ENCODE data around the gene SLC6A1. TPM values are rescaled to one million over a fixed set of nuclear protein-coding genes. Genes with fewer than 3 reads are reported as not detected.

Gene SLC6A1
- total and polyA plus RNA-seq, 7 experiments from 2014 or later, result not detected

- H3K27me3 Mint-ChIP-seq, result peaks cover 12 to 29% (median 19%) of the 10 kb centered on the region in 5 donors
- POLR2A ChIA-PET, result no interaction called here
These were observed 9.8 kb upstream of the SLC6A1 start for GRCh38 chr3:10982782-10983181.

GRCh38 chr3:10983219-10983916 is 9.2 kb upstream of the SLC6A1 start:
- intact Hi-C loops (cut with micrococcal nuclease), result no loop called here
- Histone ChIP-seq H3K4me3 (ENCODE audit: low read length) (no peak overlapping the region), H3K27me3 (ENCODE audit: control insufficient read depth in 2 of 2, insufficient read depth in 2 of 2, low read length in 2 of 2) (peaks cover 0 to 3% of the 10 kb centered on the region in 2 donors), H3K36me3 (ENCODE audit: control insufficient read depth in 2 of 3, insufficient read depth in 3 of 3, low read length in 3 of 3) (no peaks in the 10 kb centered on the region), H3K27ac (ENCODE audit: low read depth, low read length) (no peak overlapping the region), H3K9me3 (ENCODE audit: control insufficient read depth in 2 of 3, low read length in 3 of 3) (no peaks in the 10 kb centered on the region), H3K4me1 (ENCODE audit: control insufficient read depth in 2 of 2, insufficient read depth in 2 of 2, low read length in 2 of 2) (no peaks in the 10 kb centered on the region)
- Mint-ChIP-seq H3K27me3 (peaks cover 12 to 33% (median 19%) of the 10 kb centered on the region in 5 donors), H3K9me3 (peaks cover 0 to 5% (median 0%) of the 10 kb centered on the region in 11 donors), H3K27ac (no peak overlapping the region), H3K36me3 (peaks cover 0 to 4% (median 0%) of the 10 kb centered on the region in 5 donors), H3K4me3 (no peak overlapping the region), H3K4me1 (peaks cover 0 to 4% (median 0%) of the 10 kb centered on the region in 7 donors)
- DNase-seq, result peak in 1 of 9 donors; percentile 5
- ChIA-PET POLR2A (no interaction called here), CTCF (interaction anchor here (0.7 kb wide), 1 partner anchor 225 kb away, joined by 3 read pairs; no protein-coding TSS in a partner anchor)
- ATAC-seq, result no peak

More at GRCh38 chr3:10982782-10983181, 9.8 kb upstream of the SLC6A1 start:
- no peak overlapping the region for H3K4me3 Mint-ChIP-seq
- intact Hi-C loops (cut with micrococcal nuclease), result no loop called here
- no peaks in the 10 kb centered on the region for H3K9me3 ChIP-seq (ENCODE audit: control insufficient read depth in 2 of 3, low read length in 3 of 3)
- no peak overlapping the region for H3K4me3 ChIP-seq (ENCODE audit: low read length)
- no peaks in the 10 kb centered on the region for H3K4me1 ChIP-seq (ENCODE audit: control insufficient read depth in 2 of 2, insufficient read depth in 2 of 2, low read length in 2 of 2)
- peaks cover 0 to 5% (median 0%) of the 10 kb centered on the region in 11 donors for H3K9me3 Mint-ChIP-seq
- no peaks in the 10 kb centered on the region for H3K36me3 ChIP-seq (ENCODE audit: control insufficient read depth in 2 of 3, insufficient read depth in 3 of 3, low read length in 3 of 3)
- ATAC-seq (no peak), DNase-seq (no peak)
- H3K27me3 ChIP-seq (ENCODE audit: control insufficient read depth in 2 of 2, insufficient read depth in 2 of 2, low read length in 2 of 2), result peaks cover 0 to 3% of the 10 kb centered on the region in 2 donors
- no peak overlapping the region for H3K27ac Mint-ChIP-seq
- peaks cover 0 to 4% (median 0%) of the 10 kb centered on the region in 7 donors for H3K4me1 Mint-ChIP-seq
- H3K36me3 Mint-ChIP-seq, result peaks cover 0 to 4% (median 0%) of the 10 kb centered on the region in 5 donors
- H3K27ac ChIP-seq (ENCODE audit: low read depth, low read length), result no peak overlapping the region
- CTCF ChIA-PET, result interaction anchor here (0.7 kb wide), 1 partner anchor 224 kb away, joined by 3 read pairs; no protein-coding TSS in a partner anchor

DNA sequence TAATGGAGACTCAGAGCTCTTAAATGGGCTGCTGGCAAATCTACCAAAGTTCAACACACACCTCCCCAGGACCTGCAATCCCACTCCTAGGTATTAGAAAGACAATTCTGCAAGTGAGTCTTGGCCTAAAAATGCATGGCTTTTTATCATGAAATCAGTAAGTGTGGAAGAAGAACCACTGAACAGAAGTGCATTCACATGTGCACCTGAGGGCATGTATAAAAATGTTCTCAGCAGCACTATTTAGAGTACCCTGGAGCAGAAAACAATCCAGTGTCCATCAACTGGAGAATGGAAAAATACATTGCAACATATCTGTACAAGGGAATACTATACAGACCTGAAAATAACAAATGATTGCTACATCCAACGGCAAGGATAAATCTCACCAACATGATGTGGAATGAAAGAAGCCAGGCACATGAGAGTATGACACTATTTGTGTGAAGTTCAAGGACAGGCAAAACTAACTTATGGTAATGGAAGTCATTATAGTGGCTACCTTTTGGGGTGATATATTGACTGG is 8.1 kb upstream of the SLC6A1 start:
- Histone ChIP-seq H3K4me3 (ENCODE audit: low read length) (no peak overlapping the region), H3K4me1 (ENCODE audit: control insufficient read depth in 2 of 2, insufficient read depth in 2 of 2, low read length in 2 of 2) (no peaks in the 10 kb centered on the region), H3K36me3 (ENCODE audit: control insufficient read depth in 2 of 3, insufficient read depth in 3 of 3, low read length in 3 of 3) (no peaks in the 10 kb centered on the region), H3K27me3 (ENCODE audit: control insufficient read depth in 2 of 2, insufficient read depth in 2 of 2, low read length in 2 of 2) (peaks cover 0 to 3% of the 10 kb centered on the region in 2 donors), H3K27ac (ENCODE audit: low read depth, low read length) (no peak overlapping the region), H3K9me3 (ENCODE audit: control insufficient read depth in 2 of 3, low read length in 3 of 3) (no peaks in the 10 kb centered on the region)
- POLR2A ChIA-PET, result no interaction called here
- peaks cover 0 to 4% (median 0%) of the 10 kb centered on the region in 7 donors for H3K4me1 Mint-ChIP-seq
- DNase-seq (no peak), ATAC-seq (no peak)
- H3K27me3 Mint-ChIP-seq, result peaks cover 12 to 35% (median 22%) of the 10 kb centered on the region in 5 donors
- H3K36me3 Mint-ChIP-seq, result peaks cover 0 to 4% (median 0%) of the 10 kb centered on the region in 5 donors
- peaks cover 0 to 2% (median 0%) of the 10 kb centered on the region in 11 donors for H3K9me3 Mint-ChIP-seq
- H3K4me3 Mint-ChIP-seq, result no peak overlapping the region
- no peak overlapping the region for H3K27ac Mint-ChIP-seq
- intact Hi-C loops (cut with micrococcal nuclease), result no loop called here
- CTCF ChIA-PET, result no interaction called here

- Mint-ChIP-seq H3K27ac (no peak overlapping the region), H3K27me3 (peaks cover 17 to 33% (median 22%) of the 10 kb centered on the region in 5 donors), H3K4me3 (no peak overlapping the region), H3K36me3 (peaks cover 0 to 4% (median 0%) of the 10 kb centered on the region in 5 donors), H3K9me3 (peaks cover 0 to 2% (median 0%) of the 10 kb centered on the region in 11 donors), H3K4me1 (peaks cover 0 to 4% (median 0%) of the 10 kb centered on the region in 7 donors)
- Histone ChIP-seq H3K36me3 (ENCODE audit: control insufficient read depth in 2 of 3, insufficient read depth in 3 of 3, low read length in 3 of 3) (no peaks in the 10 kb centered on the region), H3K27me3 (ENCODE audit: control insufficient read depth in 2 of 2, insufficient read depth in 2 of 2, low read length in 2 of 2) (peaks cover 0 to 6% of the 10 kb centered on the region in 2 donors), H3K4me3 (ENCODE audit: low read length) (no peak overlapping the region), H3K27ac (ENCODE audit: low read depth, low read length) (no peak overlapping the region), H3K4me1 (ENCODE audit: control insufficient read depth in 2 of 2, insufficient read depth in 2 of 2, low read length in 2 of 2) (no peaks in the 10 kb centered on the region), H3K9me3 (ENCODE audit: control insufficient read depth in 2 of 3, low read length in 3 of 3) (no peaks in the 10 kb centered on the region)
- ChIA-PET POLR2A (no interaction called here), CTCF (no interaction called here)
- intact Hi-C loops (cut with micrococcal nuclease), result no loop called here
- no peak for ATAC-seq
- no peak for DNase-seq
These were observed 7.4 kb upstream of the SLC6A1 start for GRCh38 chr3:10985181-10985580.

GRCh38 chr3:10986592-10986991 is 6.0 kb upstream of the SLC6A1 start:
- Histone ChIP-seq H3K9me3 (ENCODE audit: control insufficient read depth in 2 of 3, low read length in 3 of 3) (no peaks in the 10 kb centered on the region), H3K27ac (ENCODE audit: low read depth, low read length) (no peak overlapping the region), H3K36me3 (ENCODE audit: control insufficient read depth in 2 of 3, insufficient read depth in 3 of 3, low read length in 3 of 3) (no peaks in the 10 kb centered on the region), H3K4me1 (ENCODE audit: control insufficient read depth in 2 of 2, insufficient read depth in 2 of 2, low read length in 2 of 2) (no peaks in the 10 kb centered on the region), H3K4me3 (ENCODE audit: low read length) (no peak overlapping the region), H3K27me3 (ENCODE audit: control insufficient read depth in 2 of 2, insufficient read depth in 2 of 2, low read length in 2 of 2) (peaks cover 0 to 6% of the 10 kb centered on the region in 2 donors)
- ChIA-PET CTCF (no interaction called here), POLR2A (no interaction called here)
- Mint-ChIP-seq H3K4me1 (peaks cover 0 to 4% (median 2%) of the 10 kb centered on the region in 7 donors), H3K27me3 (peaks cover 26 to 40% (median 29%) of the 10 kb centered on the region in 5 donors), H3K9me3 (peaks cover 0 to 5% (median 0%) of the 10 kb centered on the region in 11 donors), H3K4me3 (no peak overlapping the region), H3K27ac (no peak overlapping the region), H3K36me3 (peaks cover 0 to 6% (median 0%) of the 10 kb centered on the region in 5 donors)
- intact Hi-C loops (cut with micrococcal nuclease), result no loop called here
- no peak for ATAC-seq
- DNase-seq, result no peak

DNA sequence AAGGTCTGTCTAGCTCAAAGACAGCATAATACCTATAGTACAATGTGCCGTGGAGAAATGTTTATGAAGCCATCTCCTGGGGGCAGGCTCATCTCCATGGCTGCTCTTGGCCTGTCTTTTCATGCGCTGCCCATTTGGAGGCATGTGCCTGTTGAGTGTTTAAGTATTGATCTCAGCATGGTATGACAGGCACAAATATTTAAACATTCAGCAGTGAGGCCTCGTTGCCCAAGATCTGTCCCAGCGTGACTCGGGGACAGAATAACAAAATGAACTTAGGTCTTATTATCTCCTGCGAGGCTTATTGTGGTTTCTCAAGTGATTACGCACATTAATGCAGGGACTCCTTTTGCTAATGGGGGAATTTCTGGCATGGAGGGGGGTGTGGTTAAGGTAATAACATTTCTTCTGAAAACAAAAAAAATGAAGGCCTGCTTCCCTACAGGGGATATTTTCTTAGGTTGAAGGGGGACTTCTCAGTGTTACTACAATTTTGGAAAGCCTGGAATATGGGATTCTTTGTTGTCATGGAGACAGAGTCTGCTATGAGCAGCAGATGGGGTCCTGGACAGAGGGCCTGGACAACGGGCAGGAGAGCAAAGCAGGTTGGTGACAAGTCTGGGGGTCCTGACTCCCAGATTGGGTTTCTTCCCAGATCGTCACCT is 4.4 kb upstream of the SLC6A1 start:
- peaks cover 0 to 5% (median 0%) of the 10 kb centered on the region in 11 donors for H3K9me3 Mint-ChIP-seq
- H3K9me3 ChIP-seq (ENCODE audit: control insufficient read depth in 2 of 3, low read length in 3 of 3), result no peaks in the 10 kb centered on the region
- no peak overlapping the region for H3K4me3 ChIP-seq (ENCODE audit: low read length)
- no peaks in the 10 kb centered on the region for H3K36me3 ChIP-seq (ENCODE audit: control insufficient read depth in 2 of 3, insufficient read depth in 3 of 3, low read length in 3 of 3)
- ATAC-seq, result no peak
- DNase-seq, result no peak
- ChIA-PET CTCF (no interaction called here), POLR2A (no interaction called here)
- no peak overlapping the region for H3K4me3 Mint-ChIP-seq
- no peak overlapping the region for H3K27ac Mint-ChIP-seq
- peaks cover 0 to 6% (median 0%) of the 10 kb centered on the region in 5 donors for H3K36me3 Mint-ChIP-seq
- intact Hi-C loops (cut with micrococcal nuclease), result no loop called here
- H3K27ac ChIP-seq (ENCODE audit: low read depth, low read length), result no peak overlapping the region
- no peaks in the 10 kb centered on the region for H3K4me1 ChIP-seq (ENCODE audit: control insufficient read depth in 2 of 2, insufficient read depth in 2 of 2, low read length in 2 of 2)
- peaks cover 31 to 45% (median 35%) of the 10 kb centered on the region in 5 donors for H3K27me3 Mint-ChIP-seq
- H3K4me1 Mint-ChIP-seq, result peaks cover 5 to 9% (median 6%) of the 10 kb centered on the region in 7 donors
- peaks cover 0 to 10% of the 10 kb centered on the region in 2 donors for H3K27me3 ChIP-seq (ENCODE audit: control insufficient read depth in 2 of 2, insufficient read depth in 2 of 2, low read length in 2 of 2)

All from naive thymus-derived CD4-positive, alpha-beta T cell (primary cell).